Panc1 (cell line): ENCODE results near the gene ZCCHC3.

Experiments used
- CTCF ChIP-seq: fragments of 450-650 bp; IDR thresholded peaks from 2 replicates; pipeline ENCODE4 v1.5.1; 2017; ENCODE audit warnings: mild to moderate bottlenecking
- POLR2AphosphoS5 ChIP-seq: IDR thresholded peaks from 2 replicates; pipeline ENCODE4 v1.6.1; 2012; ENCODE audit warnings: mild to moderate bottlenecking, low read depth, low read length, moderate library complexity

GRCh38 chr20:316316-317068, 19.1 kb downstream of the ZCCHC3 start:
- TF ChIP-seq POLR2AphosphoS5 (no peak), CTCF (no peak)
